GM21360 (cell line): Measurements from ENCODE around the gene TMTC2.
"Not testable (repeated sequence)": the region's sequence is repeated elsewhere in the genome, so short reads cannot be mapped to it uniquely, and the experiment has no call there.

ENCODE experiments used
- ATAC-seq: cut with Tn5 transposase; IDR thresholded peaks from one replicate; pipeline ENCODE4 v1.9.1; 2021; ENCODE audit warnings: mild to moderate bottlenecking, moderate library complexity; ENCODE audit not compliant: unreplicated experiment

TMTC2 gene

GRCh38 chr12:82781309-82781997, 94.7 kb downstream of the TMTC2 start:
- no peak for ATAC-seq

- ATAC-seq, result no peak
Measured at GRCh38 chr12:82783435-82783834, 96.7 kb downstream of the TMTC2 start.

GRCh38 chr12:82787016-82787415, 100.3 kb downstream of the TMTC2 start:
- ATAC-seq, result no peak

GRCh38 chr12:82788594-82788993, 101.9 kb downstream of the TMTC2 start:
- ATAC-seq, result no peak

- ATAC-seq, result no peak
Measured at GRCh38 chr12:82789674-82790073, 103.0 kb downstream of the TMTC2 start.

- ATAC-seq, result no peak
Measured at GRCh38 chr12:82793751-82794281, 107.1 kb downstream of the TMTC2 start.

GRCh38 chr12:82797480-82797879, 110.8 kb downstream of the TMTC2 start:
- ATAC-seq, result no peak

- ATAC-seq, result no peak
Measured at GRCh38 chr12:82800185-82800584, 113.5 kb downstream of the TMTC2 start.

GRCh38 chr12:82801951-82802610, 115.4 kb downstream of the TMTC2 start:
- ATAC-seq, result no peak

GRCh38 chr12:82803201-82803600, 116.5 kb downstream of the TMTC2 start:
- ATAC-seq, result no peak

- ATAC-seq, result no peak
Measured at GRCh38 chr12:82804601-82805000, 117.9 kb downstream of the TMTC2 start.

GRCh38 chr12:82805004-82805403, 118.3 kb downstream of the TMTC2 start:
- not testable (repeated sequence) for ATAC-seq

GRCh38 chr12:82805812-82806497, 119.2 kb downstream of the TMTC2 start:
- ATAC-seq, result no peak

GRCh38 chr12:82807132-82807737, 120.5 kb downstream of the TMTC2 start:
- ATAC-seq, result no peak

GRCh38 chr12:82810568-82810967, 123.9 kb downstream of the TMTC2 start:
- ATAC-seq, result no peak

GRCh38 chr12:82817368-82817767, 130.7 kb downstream of the TMTC2 start:
- ATAC-seq, result no peak

GRCh38 chr12:82818271-82819035, 131.7 kb downstream of the TMTC2 start:
- ATAC-seq, result no peak

- ATAC-seq, result no peak
Measured at GRCh38 chr12:82826505-82826904, 139.8 kb downstream of the TMTC2 start.

- no peak for ATAC-seq
Measured at GRCh38 chr12:82832096-82832495, 145.4 kb downstream of the TMTC2 start.

- ATAC-seq, result no peak
Measured at GRCh38 chr12:82832981-82833380, 146.3 kb downstream of the TMTC2 start.

GRCh38 chr12:82833481-82833880, 146.8 kb downstream of the TMTC2 start:
- no peak for ATAC-seq
